Caco-2 (cell line): ENCODE results near the gene MTMR4. TPM values are rescaled to one million over a fixed set of nuclear protein-coding genes. Genes with fewer than 3 reads are reported as not detected.

ENCODE experiments used
- BruUV-seq: library from RNA; stranded (reverse); fragments of 400-500 nt; replicated peaks from 2 replicates; lab custom pipeline; 2021; lab: Mats Ljungman, UMichigan
- CTCF ChIA-PET: fragments of 300-600 bp; sonication (Branson Sonifier 250); formaldehyde crosslinking; loops from one replicate; lab custom pipeline; 2022; ENCODE audit warnings: antibody characterized with exemption; lab: Charles Lee
- POLR2A ChIA-PET: fragments of 300-600 bp; sonication (Branson Sonifier 250); formaldehyde crosslinking; loops from one replicate; lab custom pipeline; 2022; ENCODE audit warnings: antibody characterized with exemption; lab: Charles Lee
- DNase-seq, 2 experiments: peaks; one replicate each; pipeline versions ENCODE4 v3.0.0 to v3.0.0-alpha.2; 2020 to 2022
- H3K27me3 ChIP-seq: replicated peaks from 2 replicates; pipeline ENCODE4 v1.6.0; 2011; ENCODE audit warnings: low read length; ENCODE audit not compliant: control insufficient read depth, insufficient read depth
- H3K36me3 ChIP-seq: 2 replicates; pipeline ENCODE4 v1.5.1; 2011; ENCODE audit warnings: low read length; ENCODE audit not compliant: control insufficient read depth, insufficient read depth
- H3K4me1 ChIP-seq: fragments of 250-450 bp; sonication (Bioruptor Pico); 2 replicates; pipeline ENCODE4 v1.5.1; 2020; ENCODE audit warnings: mild to moderate bottlenecking
- H3K4me3 ChIP-seq: 2 replicates; pipeline ENCODE4 v1.5.1; 2011; ENCODE audit warnings: low read depth, mild to moderate bottlenecking, control low read depth, low read length
- H3K9me3 ChIP-seq: fragments of 250-450 bp; sonication (Bioruptor Pico); 2 replicates; pipeline ENCODE4 v1.5.1; 2020; ENCODE audit warnings: mild to moderate bottlenecking, moderate library complexity
- H3K27ac Mint-ChIP-seq: one replicate; pipeline ENCODE4 v1.8.0; 2022; ENCODE audit warnings: mixed read lengths; ENCODE audit not compliant: unreplicated experiment
- H3K27me3 Mint-ChIP-seq: one replicate; pipeline ENCODE4 v1.8.0; 2022; ENCODE audit warnings: mixed read lengths; ENCODE audit not compliant: insufficient read depth, unreplicated experiment
- H3K36me3 Mint-ChIP-seq: one replicate; pipeline ENCODE4 v1.8.0; 2022; ENCODE audit warnings: mild to moderate bottlenecking, mixed read lengths; ENCODE audit not compliant: insufficient read depth, unreplicated experiment
- H3K4me1 Mint-ChIP-seq: one replicate; pipeline ENCODE4 v1.8.0; 2022; ENCODE audit warnings: low read depth, mixed read lengths; ENCODE audit not compliant: unreplicated experiment
- H3K4me3 Mint-ChIP-seq: one replicate; pipeline ENCODE4 v1.8.0; 2022; ENCODE audit warnings: mild to moderate bottlenecking, moderate library complexity, mixed read lengths; ENCODE audit not compliant: unreplicated experiment
- H3K9me3 Mint-ChIP-seq: one replicate; pipeline ENCODE4 v1.8.0; 2022; ENCODE audit warnings: mixed read lengths; ENCODE audit not compliant: unreplicated experiment
- intact Hi-C: fragments of 100-400 bp; cut with micrococcal nuclease; formaldehyde crosslinking; loops from one replicate; pipeline ENCODE4 v1.10.0; 2022; ENCODE audit not compliant: unreplicated experiment
- total RNA-seq: library from RNA; stranded (reverse); gene quantifications from 2 replicates; pipeline ENCODE4 v1.2.3, GENCODE V29; 2022
- TF ChIP-seq, protein P1 (sequence below), 2 experiments: fragments of 200-600 bp in 1 of 2; IDR thresholded peaks; 1 replicate in 1 of 2; 2 replicates in 1 of 2; pipeline versions ENCODE4 v1.5.1 to v1.8.0; 2011 to 2022; ENCODE audit warnings: antibody characterized with exemption in 1 of 2, control low read depth in 1 of 2, inconsistent platforms in 1 of 2, low read depth in 1 of 2, low read length in 1 of 2, mild to moderate bottlenecking in 1 of 2, moderate library complexity in 1 of 2; ENCODE audit not compliant: insufficient read depth in 1 of 2, severe bottlenecking in 1 of 2, unreplicated experiment in 1 of 2

MTMR4 gene
- total RNA-seq, 1 experiment from 2014 or later, result 62.6 TPM

- Histone ChIP-seq H3K27me3 (no peaks in the 10 kb centered on the region), H3K36me3 (peaks cover 16% of the 10 kb centered on the region), H3K4me3 (no peak overlapping the region), H3K4me1 (no peaks in the 10 kb centered on the region), H3K9me3 (no peaks in the 10 kb centered on the region)
- CTCF ChIA-PET, result no interaction called here
- POLR2A ChIA-PET, result no interaction called here
- no peak overlapping the region for H3K27ac Mint-ChIP-seq
- H3K4me1 Mint-ChIP-seq, result peaks cover 5% of the 10 kb centered on the region
- H3K4me3 Mint-ChIP-seq, result no peak overlapping the region
- TF ChIP-seq, protein P1, sequence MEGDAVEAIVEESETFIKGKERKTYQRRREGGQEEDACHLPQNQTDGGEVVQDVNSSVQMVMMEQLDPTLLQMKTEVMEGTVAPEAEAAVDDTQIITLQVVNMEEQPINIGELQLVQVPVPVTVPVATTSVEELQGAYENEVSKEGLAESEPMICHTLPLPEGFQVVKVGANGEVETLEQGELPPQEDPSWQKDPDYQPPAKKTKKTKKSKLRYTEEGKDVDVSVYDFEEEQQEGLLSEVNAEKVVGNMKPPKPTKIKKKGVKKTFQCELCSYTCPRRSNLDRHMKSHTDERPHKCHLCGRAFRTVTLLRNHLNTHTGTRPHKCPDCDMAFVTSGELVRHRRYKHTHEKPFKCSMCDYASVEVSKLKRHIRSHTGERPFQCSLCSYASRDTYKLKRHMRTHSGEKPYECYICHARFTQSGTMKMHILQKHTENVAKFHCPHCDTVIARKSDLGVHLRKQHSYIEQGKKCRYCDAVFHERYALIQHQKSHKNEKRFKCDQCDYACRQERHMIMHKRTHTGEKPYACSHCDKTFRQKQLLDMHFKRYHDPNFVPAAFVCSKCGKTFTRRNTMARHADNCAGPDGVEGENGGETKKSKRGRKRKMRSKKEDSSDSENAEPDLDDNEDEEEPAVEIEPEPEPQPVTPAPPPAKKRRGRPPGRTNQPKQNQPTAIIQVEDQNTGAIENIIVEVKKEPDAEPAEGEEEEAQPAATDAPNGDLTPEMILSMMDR (IDR thresholded peaks at IDR 0.05; ENCODE audit: insufficient read depth in 1 of 2, low read depth in 1 of 2, low read length in 1 of 2, severe bottlenecking in 1 of 2, unreplicated experiment in 1 of 2), result no peak
- no TSS peak for BruUV-seq
- DNase-seq, result no peak
- intact Hi-C loops, result no loop called here
- H3K9me3 Mint-ChIP-seq, result no peaks in the 10 kb centered on the region
- H3K36me3 Mint-ChIP-seq, result peaks cover 81% of the 10 kb centered on the region
- H3K27me3 Mint-ChIP-seq, result no peaks in the 10 kb centered on the region
These were observed 7.3 kb downstream of the MTMR4 start for GRCh38 chr17:58507123-58507634.

DNA sequence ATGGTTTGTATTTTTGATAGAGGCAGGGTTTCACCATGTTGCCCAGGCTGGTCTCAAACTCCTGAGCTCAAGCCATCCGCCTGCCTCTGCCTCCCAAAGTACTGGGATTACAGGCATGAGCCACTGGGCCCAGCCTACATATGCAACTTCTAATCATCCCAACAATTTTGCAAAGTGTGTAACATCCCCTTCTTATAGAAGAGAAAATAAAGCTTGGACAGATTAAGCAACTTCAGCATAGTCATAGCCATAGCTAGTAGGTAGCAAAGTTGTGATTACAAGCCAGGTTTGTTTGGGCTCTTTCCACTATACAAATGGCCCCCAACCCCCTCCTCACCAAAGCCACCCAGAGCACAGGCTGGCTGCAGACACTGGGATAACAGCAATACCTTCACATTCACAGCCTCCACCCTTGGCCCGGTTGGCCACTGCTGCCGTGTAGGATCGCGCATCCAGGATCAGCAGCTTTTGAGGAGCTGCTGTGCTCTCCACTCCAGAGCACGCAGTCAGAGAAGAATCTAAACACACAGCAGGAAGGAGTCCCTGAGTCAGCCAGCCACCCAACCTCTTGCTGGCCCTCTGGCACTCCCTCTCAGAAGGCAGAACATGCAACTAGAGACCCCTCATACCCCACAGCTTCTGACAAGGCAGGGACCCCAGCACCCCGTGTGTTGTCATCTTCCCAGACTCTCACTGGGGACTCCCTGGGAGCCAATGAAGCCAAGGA, 7.9 kb downstream of the MTMR4 start:
- Histone ChIP-seq H3K4me1 (no peaks in the 10 kb centered on the region), H3K4me3 (no peak overlapping the region), H3K9me3 (no peaks in the 10 kb centered on the region), H3K36me3 (peaks cover 15% of the 10 kb centered on the region), H3K27me3 (no peaks in the 10 kb centered on the region)
- DNase-seq, result no peak
- no peaks in the 10 kb centered on the region for H3K9me3 Mint-ChIP-seq
- H3K4me3 Mint-ChIP-seq, result no peak overlapping the region
- TF ChIP-seq, protein P1 (IDR thresholded peaks at IDR 0.05; ENCODE audit: insufficient read depth in 1 of 2, low read depth in 1 of 2, low read length in 1 of 2, severe bottlenecking in 1 of 2, unreplicated experiment in 1 of 2), result no peak
- H3K4me1 Mint-ChIP-seq, result peaks cover 2% of the 10 kb centered on the region
- H3K27me3 Mint-ChIP-seq, result no peaks in the 10 kb centered on the region
- peaks cover 76% of the 10 kb centered on the region for H3K36me3 Mint-ChIP-seq
- intact Hi-C loops, result no loop called here
- POLR2A ChIA-PET, result no interaction called here
- no peak overlapping the region for H3K27ac Mint-ChIP-seq
- CTCF ChIA-PET, result no interaction called here
- no TSS peak for BruUV-seq

- Mint-ChIP-seq H3K4me1 (no peaks in the 10 kb centered on the region), H3K36me3 (peaks cover 65% of the 10 kb centered on the region), H3K27ac (no peak overlapping the region), H3K27me3 (no peaks in the 10 kb centered on the region), H3K4me3 (no peak overlapping the region), H3K9me3 (no peaks in the 10 kb centered on the region)
- Histone ChIP-seq H3K36me3 (peaks cover 12% of the 10 kb centered on the region), H3K4me1 (no peaks in the 10 kb centered on the region), H3K27me3 (no peaks in the 10 kb centered on the region), H3K4me3 (no peak overlapping the region), H3K9me3 (no peaks in the 10 kb centered on the region)
- DNase-seq, result peak in 1 of 2 experiments; percentile 2
- TF ChIP-seq, protein P1 (IDR thresholded peaks at IDR 0.05; ENCODE audit: insufficient read depth in 1 of 2, low read depth in 1 of 2, low read length in 1 of 2, severe bottlenecking in 1 of 2, unreplicated experiment in 1 of 2), result no peak
- no TSS peak for BruUV-seq
- CTCF ChIA-PET, result no interaction called here
- intact Hi-C loops, result no loop called here
- POLR2A ChIA-PET, result no interaction called here
These were observed 9.5 kb downstream of the MTMR4 start for GRCh38 chr17:58504826-58505351.
